ENCODE measurements around the gene DTHD1. TPM values are rescaled to one million over a fixed set of nuclear protein-coding genes. Genes with fewer than 3 reads are reported as not detected.

Gene DTHD1
- total RNA-seq, 2 experiments from 2014 or later, result 1.2 to 1.3 TPM

DNA sequence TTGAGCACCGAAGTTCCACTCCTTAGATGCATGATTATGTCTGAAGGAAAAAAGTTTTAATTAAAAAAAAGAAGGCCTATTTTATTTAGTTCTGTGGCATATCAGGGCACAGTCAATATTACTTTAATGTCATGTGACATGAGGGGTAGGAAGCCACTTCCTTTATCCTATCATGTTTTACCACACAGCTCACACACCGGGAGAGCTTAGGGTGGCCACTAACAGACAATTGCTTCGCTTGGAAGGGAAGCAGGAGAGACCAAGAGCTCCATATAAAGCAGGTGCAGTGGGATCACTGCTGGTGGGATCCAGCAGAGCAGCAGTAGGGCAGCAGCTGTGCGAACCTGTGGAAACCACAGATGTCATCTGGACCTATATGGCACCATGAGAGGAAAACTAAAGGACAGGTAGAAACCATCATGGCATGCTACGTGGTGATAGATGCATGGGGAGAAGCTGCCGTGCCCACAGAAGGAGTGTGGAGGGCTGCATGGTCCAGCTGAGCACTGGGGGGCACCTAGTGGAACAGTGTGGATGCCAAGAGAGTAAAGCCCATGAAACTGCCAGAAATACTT is 52.0 kb downstream of the DTHD1 start:
- Mint-ChIP-seq H3K4me1 (ENCODE audit: low read depth) (peaks cover 25% of the 10 kb centered on the region), H3K9me3 (no peaks in the 10 kb centered on the region), H3K27me3 (no peaks in the 10 kb centered on the region), H3K36me3 (ENCODE audit: low read depth) (no peaks in the 10 kb centered on the region), H3K4me3 (no peak overlapping the region), H3K27ac (no peak overlapping the region)
- no peak for DNase-seq
- intact Hi-C loops (cut with micrococcal nuclease), result no loop called here
- ATAC-seq, result no peak
- CTCF ChIA-PET, result interaction anchor here (0.9 to 2.8 kb wide), 3 partner anchors 10 to 66 kb away, joined by 3 to 12 read pairs (median 3); no protein-coding TSS in a partner anchor
- POLR2A ChIA-PET, result interaction anchor here (0.8 to 1.8 kb wide), 4 partner anchors 8 to 91 kb away, joined by 3 to 12 read pairs (median 4); partner anchors contain the start of gene ARAP2
- TF ChIP-seq, protein P1, sequence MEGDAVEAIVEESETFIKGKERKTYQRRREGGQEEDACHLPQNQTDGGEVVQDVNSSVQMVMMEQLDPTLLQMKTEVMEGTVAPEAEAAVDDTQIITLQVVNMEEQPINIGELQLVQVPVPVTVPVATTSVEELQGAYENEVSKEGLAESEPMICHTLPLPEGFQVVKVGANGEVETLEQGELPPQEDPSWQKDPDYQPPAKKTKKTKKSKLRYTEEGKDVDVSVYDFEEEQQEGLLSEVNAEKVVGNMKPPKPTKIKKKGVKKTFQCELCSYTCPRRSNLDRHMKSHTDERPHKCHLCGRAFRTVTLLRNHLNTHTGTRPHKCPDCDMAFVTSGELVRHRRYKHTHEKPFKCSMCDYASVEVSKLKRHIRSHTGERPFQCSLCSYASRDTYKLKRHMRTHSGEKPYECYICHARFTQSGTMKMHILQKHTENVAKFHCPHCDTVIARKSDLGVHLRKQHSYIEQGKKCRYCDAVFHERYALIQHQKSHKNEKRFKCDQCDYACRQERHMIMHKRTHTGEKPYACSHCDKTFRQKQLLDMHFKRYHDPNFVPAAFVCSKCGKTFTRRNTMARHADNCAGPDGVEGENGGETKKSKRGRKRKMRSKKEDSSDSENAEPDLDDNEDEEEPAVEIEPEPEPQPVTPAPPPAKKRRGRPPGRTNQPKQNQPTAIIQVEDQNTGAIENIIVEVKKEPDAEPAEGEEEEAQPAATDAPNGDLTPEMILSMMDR (IDR thresholded peaks at IDR 0.05), result no peak

DNA sequence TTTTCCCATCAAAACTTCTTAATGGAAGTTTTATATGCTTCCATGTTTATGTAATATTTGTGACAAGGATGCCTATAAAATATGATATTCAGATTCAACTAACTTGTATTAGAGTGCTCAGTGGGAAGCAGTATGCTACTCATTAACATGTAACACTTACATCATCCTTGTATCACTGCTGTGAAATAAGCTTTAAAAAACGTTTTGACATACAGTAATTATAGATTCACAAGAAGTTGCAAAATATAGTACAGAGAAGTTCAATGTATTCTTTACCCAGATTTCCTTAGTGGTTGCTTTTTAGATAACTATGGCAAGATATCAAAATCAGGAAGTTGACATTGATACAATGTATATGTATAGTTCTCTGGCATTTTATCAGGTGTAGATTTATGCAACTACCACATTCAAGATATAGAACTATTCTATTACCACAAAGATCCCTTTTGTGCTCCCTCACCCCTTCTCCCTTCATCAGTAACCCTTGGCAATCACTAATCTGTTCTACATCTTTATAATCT is 56.3 kb downstream of the DTHD1 start:
- ATAC-seq, result no peak
- Mint-ChIP-seq H3K4me1 (ENCODE audit: low read depth) (peaks cover 20% of the 10 kb centered on the region), H3K27ac (no peak overlapping the region), H3K9me3 (no peaks in the 10 kb centered on the region), H3K36me3 (ENCODE audit: low read depth) (no peaks in the 10 kb centered on the region), H3K4me3 (no peak overlapping the region), H3K27me3 (no peaks in the 10 kb centered on the region)
- POLR2A ChIA-PET, result no interaction called here
- DNase-seq, result no peak
- TF ChIP-seq, protein P1 (IDR thresholded peaks at IDR 0.05), result no peak
- CTCF ChIA-PET, result interaction anchor here (1.0 kb wide), 1 partner anchor 62 kb away, joined by 3 read pairs; no protein-coding TSS in a partner anchor
- intact Hi-C loops (cut with micrococcal nuclease), result no loop called here

DNA sequence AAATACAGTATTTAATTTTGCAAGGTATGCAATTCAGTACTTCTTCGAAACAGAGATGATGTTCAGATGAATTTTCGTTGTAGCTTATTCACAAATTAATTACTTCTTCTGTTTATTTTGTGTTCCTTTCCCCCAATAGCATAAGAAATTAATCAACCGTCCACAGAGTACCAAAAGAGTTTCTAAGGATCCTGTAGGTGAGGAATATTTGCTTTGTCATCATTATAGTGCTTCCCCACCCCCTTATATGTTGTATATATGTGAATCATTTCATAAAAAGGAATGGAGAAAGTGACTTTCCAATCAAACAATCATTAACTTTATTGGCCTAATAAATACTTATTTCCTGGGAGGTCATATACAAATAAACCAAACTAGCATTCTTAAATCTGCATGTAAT is 57.6 kb downstream of the DTHD1 start:
- H3K36me3 Mint-ChIP-seq (ENCODE audit: low read depth), result no peaks in the 10 kb centered on the region
- intact Hi-C loops (cut with micrococcal nuclease), result no loop called here
- H3K27ac Mint-ChIP-seq, result no peak overlapping the region
- no peaks in the 10 kb centered on the region for H3K9me3 Mint-ChIP-seq
- DNase-seq (no peak), ATAC-seq (no peak)
- H3K27me3 Mint-ChIP-seq, result no peaks in the 10 kb centered on the region
- ChIA-PET POLR2A (no interaction called here), CTCF (interaction anchor here (1.0 to 1.2 kb wide), 2 partner anchors 14 to 61 kb away, joined by 3 read pairs; no protein-coding TSS in a partner anchor)
- peaks cover 11% of the 10 kb centered on the region for H3K4me1 Mint-ChIP-seq (ENCODE audit: low read depth)
- TF ChIP-seq, protein P1 (IDR thresholded peaks at IDR 0.05), result no peak
- H3K4me3 Mint-ChIP-seq, result no peak overlapping the region

DNA sequence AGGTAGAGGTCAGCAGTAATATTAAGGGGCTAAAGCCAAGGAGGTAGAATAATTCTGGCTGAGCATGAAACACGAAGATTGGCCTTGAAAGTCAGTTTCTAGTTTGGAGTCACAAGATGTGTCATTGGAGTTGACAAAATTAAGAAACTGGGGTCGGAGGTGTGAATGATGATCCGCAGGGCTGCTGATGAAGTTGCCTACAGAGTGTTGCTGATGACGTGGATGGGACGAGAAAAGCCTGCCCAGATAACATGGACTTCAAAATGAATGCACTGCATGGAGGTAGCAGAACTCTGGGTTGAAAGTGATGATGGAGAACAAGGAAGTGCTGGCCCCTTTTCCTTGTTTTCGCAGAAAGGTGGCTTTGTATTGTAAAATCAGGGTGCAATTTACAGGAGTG is 60.5 kb downstream of the DTHD1 start:
- intact Hi-C loops (cut with micrococcal nuclease), result no loop called here
- Mint-ChIP-seq H3K27me3 (no peaks in the 10 kb centered on the region), H3K9me3 (no peaks in the 10 kb centered on the region), H3K4me3 (no peak overlapping the region), H3K27ac (no peak overlapping the region), H3K36me3 (ENCODE audit: low read depth) (no peaks in the 10 kb centered on the region), H3K4me1 (ENCODE audit: low read depth) (peaks cover 6% of the 10 kb centered on the region)
- TF ChIP-seq, protein P1 (IDR thresholded peaks at IDR 0.05), result no peak
- ChIA-PET CTCF (interaction anchor here (0.9 kb wide), 1 partner anchor 17 kb away, joined by 3 read pairs; no protein-coding TSS in a partner anchor), POLR2A (no interaction called here)
- no peak for ATAC-seq
- DNase-seq, result no peak

DNA sequence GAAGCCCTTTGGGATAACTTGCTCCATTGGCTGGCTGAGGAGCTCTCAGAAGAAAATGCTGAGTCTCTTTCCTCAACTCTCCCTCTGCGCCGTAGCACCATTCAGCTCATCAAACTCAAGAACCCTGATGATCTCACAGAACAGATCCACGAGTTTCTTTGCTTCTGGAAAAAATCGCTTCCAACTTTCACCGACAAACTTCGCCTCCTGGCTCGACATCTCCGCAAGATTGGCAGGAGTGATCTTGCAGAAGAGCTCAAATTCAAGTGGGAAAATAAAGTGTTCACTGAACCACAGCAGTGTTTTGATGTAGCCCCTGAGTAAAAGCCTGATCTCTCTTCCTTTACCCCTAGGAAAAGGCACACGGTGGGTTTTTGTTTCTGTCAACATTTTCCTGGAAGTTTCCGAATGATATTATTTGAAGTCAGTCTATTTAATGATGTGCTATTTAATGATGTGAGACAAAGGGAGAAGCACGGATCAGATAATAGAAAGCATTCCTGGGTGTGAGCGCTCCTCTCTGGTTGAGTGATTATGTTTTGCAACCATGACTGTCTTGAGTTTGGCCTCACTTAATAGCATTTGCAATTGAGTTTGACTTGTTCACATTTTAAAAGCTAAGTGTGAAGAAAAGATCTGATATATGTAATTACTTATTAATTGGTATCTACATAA is 62.2 kb downstream of the DTHD1 start:
- TF ChIP-seq, protein P1 (IDR thresholded peaks at IDR 0.05), result no peak
- H3K36me3 Mint-ChIP-seq (ENCODE audit: low read depth), result no peaks in the 10 kb centered on the region
- intact Hi-C loops (cut with micrococcal nuclease), result no loop called here
- no peaks in the 10 kb centered on the region for H3K9me3 Mint-ChIP-seq
- ChIA-PET CTCF (interaction anchor here (0.7 to 3.7 kb wide), 4 partner anchors 10 to 56 kb away, joined by 3 to 24 read pairs (median 3); no protein-coding TSS in a partner anchor), POLR2A (no interaction called here)
- no peak for ATAC-seq
- no peak overlapping the region for H3K27ac Mint-ChIP-seq
- DNase-seq, result no peak
- no peaks in the 10 kb centered on the region for H3K27me3 Mint-ChIP-seq
- H3K4me1 Mint-ChIP-seq (ENCODE audit: low read depth), result peaks cover 6% of the 10 kb centered on the region
- no peak overlapping the region for H3K4me3 Mint-ChIP-seq
